Lower lobe of right lung (tissue), 2 donors: ENCODE results near the gene DIP2C. TPM values are rescaled to one million over a fixed set of nuclear protein-coding genes. Genes with fewer than 3 reads are reported as not detected.
A peak's percentile ranks its signal among the peaks of the same experiment; 100 is the strongest.

ENCODE experiments used
- ATAC-seq, 2 donors: fragments of 200-7000 bp; cut with Tn5 transposase; one replicate each; pipeline ENCODE4 v1.9.1; 2020 to 2022; ENCODE audit warnings: mild to moderate bottlenecking in 2 of 2, moderate library complexity in 2 of 2
- DNase-seq: peaks from one replicate; pipeline ENCODE4 v3.0.0-alpha.2; 2020
- H3K27ac ChIP-seq: fragments of 200-600 bp; one replicate; pipeline ENCODE4 v1.8.0; 2022
- H3K27me3 ChIP-seq: fragments of 200-600 bp; one replicate; pipeline ENCODE4 v1.8.0; 2022; ENCODE audit warnings: low read depth
- H3K36me3 ChIP-seq: fragments of 200-600 bp; one replicate; pipeline ENCODE4 v1.8.0; 2022; ENCODE audit warnings: mild to moderate bottlenecking
- H3K4me1 ChIP-seq: fragments of 200-600 bp; one replicate; pipeline ENCODE4 v1.8.0; 2022
- H3K4me3 ChIP-seq: fragments of 200-600 bp; one replicate; pipeline ENCODE4 v1.8.0; 2022; ENCODE audit warnings: mild to moderate bottlenecking
- H3K9me3 ChIP-seq: fragments of 200-600 bp; one replicate; pipeline ENCODE4 v1.8.0; 2022
- CTCF ChIP-seq: fragments of 200-600 bp; IDR thresholded peaks from one replicate; pipeline ENCODE4 v1.8.0; 2022; ENCODE audit warnings: antibody characterized with exemption, mild to moderate bottlenecking
- intact Hi-C: fragments of 100-400 bp; cut with DNase I; formaldehyde crosslinking; loops from one replicate; pipeline ENCODE4 v1.11.0; 2022
- total RNA-seq: library from RNA; stranded (reverse); fragmentation: NEBNext Ultra II Directional; extraction: Animal tissue kit (Norgen Biotek cat#: 25700); gene quantifications from one replicate; pipeline ENCODE4 v1.2.1, GENCODE V29; 2021
- donor health status: DM: no; HTN: yes; CAD: no; lungs with severe emphysema.

Gene DIP2C
- total RNA-seq, 1 donor from 2014 or later: 15.1 TPM

- H3K36me3 ChIP-seq: no peaks in the 10 kb centered on the region
- no peaks in the 10 kb centered on the region for H3K9me3 ChIP-seq
- DNase-seq: peak; percentile 93
- H3K4me1 ChIP-seq: peaks cover 19% of the 10 kb centered on the region
- peak; percentile 93 to 94 for ATAC-seq
- no peaks in the 10 kb centered on the region for H3K27me3 ChIP-seq
- peak; percentile 98 for TF ChIP-seq CTCF
- no peak overlapping the region for H3K4me3 ChIP-seq
- intact Hi-C loops: no loop called here
- H3K27ac ChIP-seq: peak overlapping the region; percentile 62
These were observed 178.2 kb downstream of the DIP2C start for GRCh38 chr10:511101-511848.

GRCh38 chr10:510415-510881 lies 179.0 kb downstream of the DIP2C start:
- no peak for ATAC-seq
- Histone ChIP-seq H3K36me3 (no peaks in the 10 kb centered on the region), H3K4me1 (peaks cover 19% of the 10 kb centered on the region), H3K4me3 (no peak overlapping the region), H3K9me3 (no peaks in the 10 kb centered on the region), H3K27me3 (no peaks in the 10 kb centered on the region), H3K27ac (no peak overlapping the region)
- no peak for TF ChIP-seq CTCF
- DNase-seq: no peak
- intact Hi-C loops: no loop called here

- intact Hi-C loops: no loop called here
- Histone ChIP-seq H3K27me3 (no peaks in the 10 kb centered on the region), H3K36me3 (no peaks in the 10 kb centered on the region), H3K4me1 (peaks cover 19% of the 10 kb centered on the region), H3K4me3 (no peak overlapping the region), H3K27ac (no peak overlapping the region), H3K9me3 (no peaks in the 10 kb centered on the region)
- TF ChIP-seq CTCF: no peak
- ATAC-seq (no peak), DNase-seq (no peak)
These were observed 179.9 kb downstream of the DIP2C start for GRCh38 chr10:509361-510102.

GRCh38 chr10:508726-509125 lies 180.7 kb downstream of the DIP2C start:
- no peak overlapping the region for H3K27ac ChIP-seq
- DNase-seq: no peak
- intact Hi-C loops: no loop called here
- no peaks in the 10 kb centered on the region for H3K36me3 ChIP-seq
- no peaks in the 10 kb centered on the region for H3K9me3 ChIP-seq
- no peak for ATAC-seq
- H3K4me3 ChIP-seq: no peak overlapping the region
- no peak for TF ChIP-seq CTCF
- peaks cover 19% of the 10 kb centered on the region for H3K4me1 ChIP-seq
- no peaks in the 10 kb centered on the region for H3K27me3 ChIP-seq

GRCh38 chr10:507908-508444 lies 181.5 kb downstream of the DIP2C start:
- no peak for ATAC-seq
- intact Hi-C loops: no loop called here
- Histone ChIP-seq H3K4me3 (no peak overlapping the region), H3K4me1 (peaks cover 19% of the 10 kb centered on the region), H3K27ac (no peak overlapping the region), H3K27me3 (no peaks in the 10 kb centered on the region), H3K36me3 (no peaks in the 10 kb centered on the region), H3K9me3 (no peaks in the 10 kb centered on the region)
- no peak for TF ChIP-seq CTCF
- no peak for DNase-seq
